Mesenchymal stem cell (in vitro differentiated cells and primary cell): ENCODE measurements around the gene POU6F2.
"Not testable (repeated sequence)": the region's sequence is repeated elsewhere in the genome, so short reads cannot be mapped to it uniquely, and the experiment has no call there.

Experiments used
- DNase-seq: peaks from one replicate; pipeline ENCODE4 v3.0.0-alpha.2; 2013
- H2AFZ ChIP-seq: one replicate; pipeline ENCODE4 v1.6.1; 2013; ENCODE audit warnings: low read depth, mild to moderate bottlenecking, control low read depth, inconsistent platforms, low read length, moderate library complexity
- H2AK5ac ChIP-seq: 2 replicates; pipeline ENCODE4 v1.6.1; 2013; ENCODE audit warnings: low read length, moderate library complexity, mild to moderate bottlenecking, inconsistent platforms; ENCODE audit not compliant: severe bottlenecking
- H2BK120ac ChIP-seq: one replicate; pipeline ENCODE4 v1.6.1; 2013; ENCODE audit warnings: low read depth, mild to moderate bottlenecking, inconsistent platforms, low read length, moderate library complexity
- H2BK12ac ChIP-seq, 2 experiments: one replicate each; pipeline ENCODE4 v1.6.1; 2013; ENCODE audit warnings: inconsistent platforms in 2 of 2, low read length in 2 of 2, mild to moderate bottlenecking in 2 of 2, moderate library complexity in 2 of 2, control low read depth in 1 of 2
- H2BK15ac ChIP-seq: one replicate; pipeline ENCODE4 v1.6.1; 2013; ENCODE audit warnings: mild to moderate bottlenecking, low read depth, inconsistent platforms; ENCODE audit not compliant: poor library complexity, severe bottlenecking
- H2BK5ac ChIP-seq: 2 replicates; pipeline ENCODE4 v1.6.1; 2013; ENCODE audit warnings: low read depth, mild to moderate bottlenecking, low read length, control low read depth, inconsistent platforms; ENCODE audit not compliant: poor library complexity, severe bottlenecking
- H3K14ac ChIP-seq, 2 experiments: one replicate each; pipeline ENCODE4 v1.6.1; 2013; ENCODE audit warnings: inconsistent platforms in 2 of 2, low read length in 2 of 2, control low read depth in 1 of 2, mild to moderate bottlenecking in 1 of 2, moderate library complexity in 1 of 2
- H3K18ac ChIP-seq, 2 experiments: one replicate each; pipeline ENCODE4 v1.6.1; 2013; ENCODE audit warnings: inconsistent platforms in 2 of 2, low read length in 2 of 2, control low read depth in 1 of 2, low read depth in 1 of 2, mild to moderate bottlenecking in 1 of 2
- H3K23ac ChIP-seq, 2 experiments: one replicate each; pipeline ENCODE4 v1.6.1; 2013; ENCODE audit warnings: inconsistent platforms in 2 of 2, low read length in 2 of 2, mild to moderate bottlenecking in 2 of 2, moderate library complexity in 2 of 2, control low read depth in 1 of 2
- H3K27ac ChIP-seq: 2 replicates; pipeline ENCODE4 v1.5.1; 2013; ENCODE audit warnings: mild to moderate bottlenecking, moderate library complexity, low read length, control low read depth, inconsistent platforms; ENCODE audit not compliant: poor library complexity, severe bottlenecking
- H3K27me3 ChIP-seq, 2 experiments: 2 replicates each; pipeline versions ENCODE4 v1.6.1 to v1.7.0; 2013; ENCODE audit warnings: low read length in 2 of 2, mild to moderate bottlenecking in 2 of 2, moderate library complexity in 2 of 2, control low read depth in 1 of 2, inconsistent platforms in 1 of 2; ENCODE audit not compliant: control insufficient read depth in 1 of 2, insufficient read depth in 1 of 2
- H3K36me3 ChIP-seq, 2 experiments: 2 replicates each; pipeline versions ENCODE4 v1.6.1 to v1.7.0; 2013; ENCODE audit warnings: low read length in 2 of 2, control low read depth in 1 of 2, inconsistent platforms in 1 of 2, low read depth in 1 of 2, mild to moderate bottlenecking in 1 of 2; ENCODE audit not compliant: insufficient read depth in 2 of 2, control insufficient read depth in 1 of 2
- H3K4ac ChIP-seq, 2 experiments: one replicate each; pipeline ENCODE4 v1.6.1; 2013; ENCODE audit warnings: inconsistent platforms in 2 of 2, low read length in 2 of 2, mild to moderate bottlenecking in 2 of 2, moderate library complexity in 2 of 2, control low read depth in 1 of 2, low read depth in 1 of 2
- H3K4me1 ChIP-seq: 2 replicates; pipeline ENCODE4 v1.6.1; 2013; ENCODE audit warnings: low read depth, low read length, control low read depth; ENCODE audit not compliant: control insufficient read depth, insufficient read depth
- H3K4me2 ChIP-seq: 2 replicates; pipeline ENCODE4 v1.6.1; 2013; ENCODE audit warnings: low read length, mild to moderate bottlenecking, inconsistent platforms; ENCODE audit not compliant: poor library complexity, severe bottlenecking
- H3K4me3 ChIP-seq, 2 experiments: 2 replicates each; pipeline versions ENCODE4 v1.5.1 to v1.7.0; 2013; ENCODE audit warnings: low read length in 2 of 2, mild to moderate bottlenecking in 2 of 2, control low read depth in 1 of 2, low read depth in 1 of 2; ENCODE audit not compliant: insufficient read depth in 1 of 2
- H3K79me1 ChIP-seq: replicated peaks from 2 replicates; pipeline ENCODE4 v1.6.1; 2013; ENCODE audit warnings: mild to moderate bottlenecking, control low read depth, low read length, inconsistent platforms; ENCODE audit not compliant: poor library complexity, severe bottlenecking
- H3K9ac ChIP-seq: 2 replicates; pipeline ENCODE4 v1.7.0; 2013; ENCODE audit warnings: mild to moderate bottlenecking, low read length, moderate library complexity
- H3K9me3 ChIP-seq: 2 replicates; pipeline ENCODE4 v1.7.0; 2013; ENCODE audit warnings: mild to moderate bottlenecking, low read length; ENCODE audit not compliant: control insufficient read depth
- H4K8ac ChIP-seq: one replicate; pipeline ENCODE4 v1.6.1; 2013; ENCODE audit warnings: inconsistent platforms, mild to moderate bottlenecking, low read length, moderate library complexity
- H4K91ac ChIP-seq: one replicate; pipeline ENCODE4 v1.6.1; 2013; ENCODE audit warnings: mild to moderate bottlenecking, low read length, inconsistent platforms
- WGBS: methylation state at CpG from one replicate; pipeline ENCODE4 v1.1.7; 2013; ENCODE audit warnings: mixed read lengths; 5-methylcytosine and 5-hydroxymethylcytosine counted together

POU6F2 gene

DNA sequence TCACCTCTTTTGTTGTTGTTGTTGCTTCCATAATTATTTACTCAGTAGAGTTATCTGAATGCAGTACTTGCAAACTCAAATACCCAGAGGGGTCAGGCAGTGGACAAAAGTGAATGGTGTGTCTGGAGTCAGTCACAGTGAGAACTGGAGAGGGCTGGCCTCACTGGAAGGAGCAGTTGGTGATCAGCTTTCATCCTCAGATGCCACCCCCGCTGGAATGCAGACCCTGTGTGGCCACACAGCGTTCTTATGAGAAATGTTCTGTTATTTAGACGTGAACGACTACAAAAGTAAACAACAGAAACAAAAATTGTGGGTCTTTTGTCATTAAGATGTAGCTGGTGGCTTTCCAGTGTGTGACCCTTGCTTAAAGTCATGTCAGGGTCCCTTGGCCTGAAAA is 39.1 kb upstream of the POU6F2 start:
- 46% methylated on average over 4 of the region's 4 CpGs for whole genome bisulfite sequencing
- no peak overlapping the region for H2BK15ac ChIP-seq

DNA sequence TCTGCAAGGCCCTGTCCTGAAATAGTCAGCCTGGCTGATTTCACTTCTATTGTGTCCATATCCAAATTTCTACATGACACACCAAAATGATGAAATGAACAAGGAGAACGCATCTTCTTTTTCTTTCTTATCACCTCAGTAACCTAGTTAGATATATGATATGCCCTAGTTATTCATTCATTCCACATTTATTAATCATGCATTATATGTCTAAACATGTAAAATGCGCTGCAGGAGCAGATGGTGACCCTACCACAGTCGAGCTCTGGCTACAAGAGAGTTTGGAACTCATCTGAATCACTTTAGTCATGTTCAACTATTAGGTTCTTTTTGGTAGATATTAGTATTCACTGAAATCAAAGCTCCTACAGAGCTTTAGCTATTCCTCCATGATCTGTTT is 36.9 kb upstream of the POU6F2 start:
- no peak overlapping the region for H3K4me3 ChIP-seq
- no peak overlapping the region for H3K9ac ChIP-seq
- WGBS: 86% methylated on average over 1 of the region's 3 CpGs
- H3K14ac ChIP-seq: no peak overlapping the region
- H3K27ac ChIP-seq: no peak overlapping the region
- peaks cover 1% of the 10 kb centered on the region for H3K4me1 ChIP-seq
- H2BK15ac ChIP-seq: no peak overlapping the region
- DNase-seq: no peak
- no peak overlapping the region for H3K4ac ChIP-seq
- no peaks in the 10 kb centered on the region for H3K27me3 ChIP-seq
- H3K23ac ChIP-seq: no peak overlapping the region
- H2BK120ac ChIP-seq: no peak overlapping the region
- H2AFZ ChIP-seq: no peak overlapping the region
- H3K18ac ChIP-seq: no peak overlapping the region
- H3K9me3 ChIP-seq: no peaks in the 10 kb centered on the region
- no peaks in the 10 kb centered on the region for H3K79me1 ChIP-seq
- H2BK5ac ChIP-seq: no peak overlapping the region
- no peak overlapping the region for H4K8ac ChIP-seq
- H2BK12ac ChIP-seq: no peak overlapping the region
- H2AK5ac ChIP-seq: no peak overlapping the region
- H3K36me3 ChIP-seq: no peaks in the 10 kb centered on the region
- H4K91ac ChIP-seq: no peak overlapping the region
- no peak overlapping the region for H3K4me2 ChIP-seq

More for the DNA sequence above, 39.1 kb upstream of the POU6F2 start:
- H3K9ac ChIP-seq: no peak overlapping the region
- H4K91ac ChIP-seq: no peak overlapping the region
- H2BK12ac ChIP-seq: no peak overlapping the region
- H3K4ac ChIP-seq: no peak overlapping the region
- no peaks in the 10 kb centered on the region for H3K36me3 ChIP-seq
- no peaks in the 10 kb centered on the region for H3K9me3 ChIP-seq
- no peak overlapping the region for H3K23ac ChIP-seq
- H3K79me1 ChIP-seq: no peaks in the 10 kb centered on the region
- no peak overlapping the region for H2BK5ac ChIP-seq
- H3K4me3 ChIP-seq: no peak overlapping the region
- no peak overlapping the region for H3K27ac ChIP-seq
- H3K27me3 ChIP-seq: no peaks in the 10 kb centered on the region
- H3K18ac ChIP-seq: no peak overlapping the region
- DNase-seq: no peak
- no peak overlapping the region for H4K8ac ChIP-seq
- H2BK120ac ChIP-seq: no peak overlapping the region
- H3K14ac ChIP-seq: no peak overlapping the region
- H2AK5ac ChIP-seq: no peak overlapping the region
- no peak overlapping the region for H2AFZ ChIP-seq
- peaks cover 4% of the 10 kb centered on the region for H3K4me1 ChIP-seq
- no peak overlapping the region for H3K4me2 ChIP-seq

DNA sequence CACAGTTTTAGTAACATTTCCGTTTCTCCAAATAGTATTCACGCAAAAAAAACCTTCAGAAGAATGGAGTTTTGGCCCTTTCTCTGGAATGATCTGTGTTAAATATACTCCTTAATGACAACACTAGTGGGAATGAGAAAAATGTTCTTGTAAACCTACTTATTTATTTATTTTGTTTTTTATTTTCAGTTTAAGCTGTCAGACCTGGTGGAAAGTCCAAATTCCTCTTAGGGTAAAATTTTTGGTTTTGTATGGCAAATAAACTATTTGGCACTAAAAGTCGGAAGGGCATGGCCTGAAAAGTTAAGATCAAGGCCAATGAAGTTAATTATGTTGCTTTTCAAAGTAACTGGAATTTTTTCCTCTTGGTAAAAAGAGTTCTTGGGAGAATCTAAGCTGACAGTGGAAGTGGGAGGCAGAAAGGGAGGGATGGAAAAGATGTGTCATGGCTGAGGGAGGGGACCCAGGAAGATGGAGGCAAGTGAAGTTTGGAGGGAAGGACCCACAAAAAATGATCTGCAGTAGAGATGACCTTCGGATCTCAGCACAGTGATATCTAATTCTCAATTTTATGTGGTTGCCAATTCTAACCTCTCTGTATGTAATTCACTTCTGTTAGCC is 35.2 kb upstream of the POU6F2 start:
- H3K4me3 ChIP-seq: no peak overlapping the region
- no peak for DNase-seq
- no peak overlapping the region for H2BK120ac ChIP-seq
- no peak overlapping the region for H3K4ac ChIP-seq
- H3K79me1 ChIP-seq: no peaks in the 10 kb centered on the region
- H3K27me3 ChIP-seq: no peaks in the 10 kb centered on the region
- no peak overlapping the region for H3K27ac ChIP-seq
- WGBS: 84% methylated on average over 1 of the region's 4 CpGs
- H2BK15ac ChIP-seq: no peak overlapping the region
- no peak overlapping the region for H3K14ac ChIP-seq
- no peak overlapping the region for H4K8ac ChIP-seq
- no peak overlapping the region for H2AFZ ChIP-seq
- H3K4me2 ChIP-seq: no peak overlapping the region
- H3K36me3 ChIP-seq: no peaks in the 10 kb centered on the region
- no peaks in the 10 kb centered on the region for H3K9me3 ChIP-seq
- no peaks in the 10 kb centered on the region for H3K4me1 ChIP-seq
- no peak overlapping the region for H4K91ac ChIP-seq
- no peak overlapping the region for H2AK5ac ChIP-seq
- no peak overlapping the region for H3K9ac ChIP-seq
- no peak overlapping the region for H3K23ac ChIP-seq
- no peak overlapping the region for H2BK12ac ChIP-seq
- no peak overlapping the region for H3K18ac ChIP-seq
- no peak overlapping the region for H2BK5ac ChIP-seq

- H4K91ac ChIP-seq, DNase-seq, H2BK12ac ChIP-seq, H3K27ac ChIP-seq, H3K27me3 ChIP-seq, H3K4ac ChIP-seq, H2BK120ac ChIP-seq, H3K36me3 ChIP-seq, H2BK15ac ChIP-seq, H3K9me3 ChIP-seq, H3K18ac ChIP-seq, H2AK5ac ChIP-seq, H2BK5ac ChIP-seq, H3K9ac ChIP-seq, H2AFZ ChIP-seq, H3K4me1 ChIP-seq, H3K79me1 ChIP-seq, H4K8ac ChIP-seq, H3K14ac ChIP-seq, H3K23ac ChIP-seq, H3K4me2 ChIP-seq, H3K4me3 ChIP-seq: not testable (repeated sequence)
- WGBS: 78% methylated on average over 1 of the region's 4 CpGs
These were observed 30.2 kb upstream of the POU6F2 start for GRCh38 chr7:38947541-38947940.
